NCI-H1048 (cell line): Measurements from ENCODE around the gene RNF222.
"Not testable (repeated sequence)": the region's sequence is repeated elsewhere in the genome, so short reads cannot be mapped to it uniquely, and the experiment has no call there.

Experiments
- DNase-seq: peaks from one replicate; lab custom pipeline; 2025; lab: John Stamatoyannopoulos, UW

The RNF222 gene

GRCh38 chr17:8410883-8411238 lies 13.2 kb upstream of the RNF222 start:
- DNase-seq = no peak

- DNase-seq = peak; percentile 70
Observed at GRCh38 chr17:8409966-8410882, 12.6 kb upstream of the RNF222 start.

GRCh38 chr17:8408371-8408770 lies 10.7 kb upstream of the RNF222 start:
- DNase-seq = no peak

- DNase-seq = no peak
Observed at GRCh38 chr17:8406174-8406573, 8.5 kb upstream of the RNF222 start.

- DNase-seq = no peak
Observed at GRCh38 chr17:8405499-8406016, 7.9 kb upstream of the RNF222 start.

- no peak for DNase-seq
Observed at GRCh38 chr17:8402921-8403536, 5.4 kb upstream of the RNF222 start.

GRCh38 chr17:8401107-8401506 lies 3.5 kb upstream of the RNF222 start:
- DNase-seq = no peak

GRCh38 chr17:8398980-8399379 lies 1.4 kb upstream of the RNF222 start:
- DNase-seq = no peak

- not testable (repeated sequence) for DNase-seq
Observed at GRCh38 chr17:8394497-8394896, 3.1 kb downstream of the RNF222 start.

- no peak for DNase-seq
Observed at GRCh38 chr17:8393470-8394231, 4.0 kb downstream of the RNF222 start.

- no peak for DNase-seq
Observed at GRCh38 chr17:8392674-8393469, 4.8 kb downstream of the RNF222 start.

GRCh38 chr17:8392274-8392673 lies 5.4 kb downstream of the RNF222 start:
- DNase-seq = no peak

- no peak for DNase-seq
Observed at GRCh38 chr17:8391711-8392110, 5.9 kb downstream of the RNF222 start.

- no peak for DNase-seq
Observed at GRCh38 chr17:8387914-8388651, 9.5 kb downstream of the RNF222 start.

GRCh38 chr17:8386841-8387240 lies 10.8 kb downstream of the RNF222 start:
- DNase-seq = no peak

GRCh38 chr17:8384801-8385378 lies 12.7 kb downstream of the RNF222 start:
- DNase-seq = no peak

GRCh38 chr17:8383143-8383822 lies 14.3 kb downstream of the RNF222 start, which contains the start of gene RPL26:
TSS of gene RPL26 (minus strand) at chr17:8383193. CDS start at chr17:8382310, 883 bp downstream.
- DNase-seq = peak; percentile 94

- DNase-seq = no peak
Observed at GRCh38 chr17:8382880-8383142, 14.8 kb downstream of the RNF222 start.

GRCh38 chr17:8382052-8382879 lies 15.4 kb downstream of the RNF222 start:
- DNase-seq = no peak
